GM12892 (cell line): ENCODE results near the gene ARHGAP10.

Experiments
- DNase-seq: peaks from one replicate; pipeline ENCODE4 v3.0.0; 2011; ENCODE audit not compliant: insufficient read length
- FAIRE-seq: peaks from 2 replicates; lab custom pipeline; 2011; peaks lifted over from hg19 to GRCh38; lab: Jason Lieb, UNC
- POLR2A ChIP-seq: IDR thresholded peaks from 2 replicates; pipeline ENCODE4 v1.6.1; 2011; ENCODE audit warnings: low read depth, low read length, control low read depth
- POLR2AphosphoS5 ChIP-seq: IDR thresholded peaks from 2 replicates; pipeline ENCODE4 v1.6.1; 2011; ENCODE audit warnings: low read depth, low read length, control low read depth
- TAF1 ChIP-seq: IDR thresholded peaks from 2 replicates; pipeline ENCODE4 v1.6.1; 2011; ENCODE audit warnings: low read depth, mild to moderate bottlenecking, control low read depth, low read length, borderline replicate concordance

Gene ARHGAP10

GRCh38 chr4:147963839-147964238 lies 232.0 kb downstream of the ARHGAP10 start:
- TF ChIP-seq TAF1 = no peak
- TF ChIP-seq POLR2A = no peak
- TF ChIP-seq POLR2AphosphoS5 = no peak
- DNase-seq (no peak), FAIRE-seq (no peak)

GRCh38 chr4:147964266-147964880 lies 232.5 kb downstream of the ARHGAP10 start:
- no peak for DNase-seq
- TF ChIP-seq TAF1 (no peak), POLR2AphosphoS5 (no peak), POLR2A (no peak)
- no peak for FAIRE-seq

- no peak for TF ChIP-seq POLR2A
- no peak for TF ChIP-seq TAF1
- no peak for TF ChIP-seq POLR2AphosphoS5
- FAIRE-seq (no peak), DNase-seq (no peak)
Measured at GRCh38 chr4:147965056-147965455, 233.2 kb downstream of the ARHGAP10 start.

- FAIRE-seq (no peak), DNase-seq (no peak)
- no peak for TF ChIP-seq TAF1
- TF ChIP-seq POLR2AphosphoS5 = no peak
- no peak for TF ChIP-seq POLR2A
Measured at GRCh38 chr4:147965873-147966272, 234.0 kb downstream of the ARHGAP10 start.

GRCh38 chr4:147968641-147969040 lies 236.8 kb downstream of the ARHGAP10 start:
- TF ChIP-seq POLR2AphosphoS5 = no peak
- no peak for TF ChIP-seq POLR2A
- TF ChIP-seq TAF1 = no peak
- FAIRE-seq (no peak), DNase-seq (no peak)

- DNase-seq (no peak), FAIRE-seq (no peak)
- TF ChIP-seq TAF1 = no peak
- TF ChIP-seq POLR2A = no peak
- no peak for TF ChIP-seq POLR2AphosphoS5
Measured at GRCh38 chr4:147969573-147970385, 237.9 kb downstream of the ARHGAP10 start.

- no peak for TF ChIP-seq POLR2A
- TF ChIP-seq TAF1 = no peak
- DNase-seq (no peak), FAIRE-seq (no peak)
Measured at GRCh38 chr4:147971116-147971515, 239.2 kb downstream of the ARHGAP10 start.

GRCh38 chr4:147975325-147975724 lies 243.4 kb downstream of the ARHGAP10 start:
- DNase-seq = no peak
- no peak for TF ChIP-seq POLR2A
- no peak for TF ChIP-seq POLR2AphosphoS5
- TF ChIP-seq TAF1 = no peak
- FAIRE-seq = no peak

- FAIRE-seq (no peak), DNase-seq (no peak)
- TF ChIP-seq POLR2AphosphoS5 = no peak
- TF ChIP-seq POLR2A = no peak
- no peak for TF ChIP-seq TAF1
Measured at GRCh38 chr4:147975933-147976928, 244.3 kb downstream of the ARHGAP10 start.

- DNase-seq (no peak), FAIRE-seq (peak; percentile 58)
- no peak for TF ChIP-seq POLR2AphosphoS5
- no peak for TF ChIP-seq POLR2A
- no peak for TF ChIP-seq TAF1
Measured at GRCh38 chr4:147980586-147980985, 248.7 kb downstream of the ARHGAP10 start.

GRCh38 chr4:147981305-147981704 lies 249.4 kb downstream of the ARHGAP10 start:
- DNase-seq (no peak), FAIRE-seq (peak; percentile 87)
- TF ChIP-seq TAF1 = no peak
- TF ChIP-seq POLR2AphosphoS5 = no peak
- no peak for TF ChIP-seq POLR2A
